HG03558 (cell line): Measurements from ENCODE around the gene AK4.
"Not testable (repeated sequence)": the region's sequence is repeated elsewhere in the genome, so short reads cannot be mapped to it uniquely, and the experiment has no call there.

ENCODE experiments used
- ATAC-seq: cut with Tn5 transposase; IDR thresholded peaks from one replicate; pipeline ENCODE4 v1.9.1; 2021; ENCODE audit warnings: moderate number of reproducible peaks; ENCODE audit not compliant: unreplicated experiment; ENCODE audit errors: extremely low read depth

Gene AK4

GRCh38 chr1:65235867-65236805, 88.1 kb downstream of the AK4 start:
- ATAC-seq, result no peak

GRCh38 chr1:65237088-65237487, 89.1 kb downstream of the AK4 start:
- ATAC-seq, result not testable (repeated sequence)

- no peak for ATAC-seq
Measured at GRCh38 chr1:65237503-65237902, 89.5 kb downstream of the AK4 start.

GRCh38 chr1:65238010-65238409, 90.0 kb downstream of the AK4 start:
- ATAC-seq, result no peak

GRCh38 chr1:65243491-65243890, 95.5 kb downstream of the AK4 start:
- no peak for ATAC-seq

- ATAC-seq, result no peak
Measured at GRCh38 chr1:65245295-65245694, 97.3 kb downstream of the AK4 start.

GRCh38 chr1:65247419-65248359, 99.7 kb downstream of the AK4 start:
- ATAC-seq, result no peak

- ATAC-seq, result no peak
Measured at GRCh38 chr1:65250826-65251225, 102.8 kb downstream of the AK4 start.

- ATAC-seq, result peak; percentile 25
Measured at GRCh38 chr1:65253800-65254319, 105.9 kb downstream of the AK4 start.

GRCh38 chr1:65254320-65255034, 106.5 kb downstream of the AK4 start:
- ATAC-seq, result peak; percentile 90

GRCh38 chr1:65255035-65255655, 107.1 kb downstream of the AK4 start:
- ATAC-seq, result no peak

- no peak for ATAC-seq
Measured at GRCh38 chr1:65255656-65256050, 107.7 kb downstream of the AK4 start.

GRCh38 chr1:65256860-65257708, 109.1 kb downstream of the AK4 start:
- no peak for ATAC-seq

- no peak for ATAC-seq
Measured at GRCh38 chr1:65258106-65258505, 110.1 kb downstream of the AK4 start.

GRCh38 chr1:65259816-65260215, 111.8 kb downstream of the AK4 start:
- no peak for ATAC-seq

GRCh38 chr1:65260851-65261473, 113.0 kb downstream of the AK4 start:
- peak; percentile 59 for ATAC-seq

- ATAC-seq, result no peak
Measured at GRCh38 chr1:65263286-65263685, 115.3 kb downstream of the AK4 start.

- ATAC-seq, result no peak
Measured at GRCh38 chr1:65264197-65264929, 116.4 kb downstream of the AK4 start.
